Stimulated activated CD8-positive, alpha-beta memory T cell treated with anti-CD3 and anti-CD28 coated beads, Interleukin-4, amount 100 ng/mL, for 4 hours (primary cell): ENCODE results near the gene KDM1B.
"Not testable (repeated sequence)": the region's sequence is repeated elsewhere in the genome, so short reads cannot be mapped to it uniquely, and the experiment has no call there.

Source experiments
- DNase-seq, 2 donors: peaks; one replicate each; pipeline ENCODE4 v3.0.0-alpha.2; 2020; ENCODE audit warnings: low read depth in 2 of 2, low spot score in 1 of 2

The KDM1B gene

GRCh38 chr6:18228590-18228989, 73.4 kb downstream of the KDM1B start:
- DNase-seq: not testable (repeated sequence)

DNA sequence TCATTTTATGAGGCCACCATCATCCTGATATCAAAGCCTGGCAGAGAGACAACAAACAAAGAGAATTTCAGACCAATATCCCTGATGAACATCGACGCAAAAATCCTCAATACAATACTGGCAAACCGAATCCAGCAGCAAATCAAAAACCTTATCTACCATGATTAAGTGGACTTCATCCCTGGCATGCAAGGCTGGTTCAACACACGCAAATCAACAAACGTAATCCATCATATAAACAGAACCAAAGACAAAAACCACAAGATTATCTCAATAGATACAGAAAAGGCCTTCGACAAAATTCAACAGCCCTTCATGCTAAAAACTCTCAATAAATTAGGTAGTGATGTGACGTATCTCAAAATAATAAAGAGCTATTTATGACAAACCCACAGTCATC, 76.6 kb downstream of the KDM1B start:
- DNase-seq: not testable (repeated sequence)

DNA sequence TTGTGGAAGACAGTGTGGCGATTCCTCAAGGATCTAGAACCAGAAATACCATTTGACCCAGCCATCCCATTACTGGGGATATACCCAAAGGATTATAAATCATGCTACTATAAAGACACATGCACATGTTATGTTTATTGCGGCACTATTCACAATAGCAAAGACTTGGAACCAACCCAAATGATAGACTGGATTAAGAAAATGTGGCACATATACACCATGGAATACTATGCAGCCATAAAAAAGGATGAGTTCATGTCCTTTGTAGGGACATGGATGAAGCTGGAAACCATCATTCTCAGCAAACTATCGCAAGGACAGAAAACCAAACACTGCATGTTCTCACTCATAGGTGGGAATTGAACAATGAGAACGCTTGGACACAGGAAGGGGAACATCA, 78.5 kb downstream of the KDM1B start:
- DNase-seq: not testable (repeated sequence)

DNA sequence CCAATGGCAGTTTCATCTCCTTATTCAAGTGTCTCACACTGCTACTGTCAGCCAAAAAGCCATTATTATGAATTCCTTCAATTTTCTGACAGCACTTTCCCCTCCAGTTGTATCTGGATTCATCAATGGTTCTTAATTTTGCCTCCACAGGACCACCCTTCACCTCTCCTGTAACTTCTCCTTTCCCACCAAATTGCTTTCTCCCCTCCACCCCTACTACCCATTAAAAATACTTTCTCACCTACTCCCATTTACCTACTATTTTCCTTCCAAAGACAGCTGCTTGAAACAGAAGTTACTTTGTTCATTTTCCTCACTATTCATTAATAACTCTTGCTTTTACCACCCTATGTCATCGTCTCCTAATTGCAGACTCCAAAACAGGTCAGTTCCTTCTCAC, 79.3 kb downstream of the KDM1B start:
- no peak for DNase-seq

DNA sequence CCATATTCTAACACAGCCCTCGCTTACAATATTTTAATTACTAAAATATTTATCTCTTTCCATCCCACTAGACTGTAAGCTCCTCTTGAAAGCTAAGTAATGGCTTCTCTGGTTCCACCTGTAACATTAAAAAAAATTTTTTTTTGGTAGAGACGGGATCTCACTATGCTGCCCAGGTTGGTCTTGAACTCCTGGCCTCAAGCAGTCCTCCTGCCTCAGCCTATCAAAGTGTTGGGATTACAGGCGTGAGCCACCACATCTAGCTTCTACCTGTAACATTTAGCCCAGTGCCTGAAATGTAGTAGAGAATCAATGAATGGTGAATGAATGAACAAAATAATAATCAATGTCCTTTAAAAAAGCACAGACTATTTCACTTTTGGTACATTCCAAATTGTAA, 80.3 kb downstream of the KDM1B start:
- no peak for DNase-seq

GRCh38 chr6:18237167-18237566, 81.9 kb downstream of the KDM1B start:
- DNase-seq: no peak

- no peak for DNase-seq
These were observed 85.0 kb downstream of the KDM1B start for GRCh38 chr6:18240230-18240629.

- DNase-seq: no peak
These were observed 86.2 kb downstream of the KDM1B start for GRCh38 chr6:18241208-18242038.

DNA sequence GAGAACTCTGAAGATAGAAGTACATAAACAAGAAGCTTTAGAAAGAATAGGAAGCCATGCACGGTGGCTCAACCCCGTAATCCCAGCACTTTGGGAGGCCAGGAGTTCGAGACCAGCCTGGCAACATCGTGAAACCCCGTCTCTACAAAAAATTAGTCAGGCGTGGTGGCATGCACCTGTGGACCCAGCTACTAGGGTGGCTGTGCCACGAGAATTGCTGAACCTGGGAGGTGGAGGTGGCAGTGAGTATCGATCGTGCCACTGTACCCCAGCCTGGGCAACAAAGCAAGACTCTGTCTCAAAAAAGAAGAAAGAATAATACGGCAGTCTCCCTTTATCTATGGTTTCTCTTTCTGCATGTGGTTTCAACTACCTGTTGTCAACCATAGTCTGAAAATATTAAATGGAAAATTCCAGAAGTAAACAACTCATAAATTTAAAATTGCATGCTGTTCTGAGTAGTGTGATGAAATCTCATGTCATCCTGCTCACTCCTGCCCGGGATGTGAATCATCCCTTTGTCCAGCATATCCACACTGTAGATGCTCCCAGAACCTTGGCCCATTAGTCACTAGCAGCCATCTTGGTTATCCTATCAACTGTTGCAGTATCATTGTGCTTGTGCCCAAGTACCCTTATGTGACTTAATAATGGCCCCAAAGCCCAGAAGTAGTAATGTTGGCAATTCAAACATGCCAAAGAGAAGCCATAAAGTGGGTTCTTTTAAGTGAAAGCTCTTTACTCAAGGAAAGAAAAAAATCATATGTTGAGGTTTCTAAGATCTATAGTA, 87.0 kb downstream of the KDM1B start:
- no peak for DNase-seq

DNA sequence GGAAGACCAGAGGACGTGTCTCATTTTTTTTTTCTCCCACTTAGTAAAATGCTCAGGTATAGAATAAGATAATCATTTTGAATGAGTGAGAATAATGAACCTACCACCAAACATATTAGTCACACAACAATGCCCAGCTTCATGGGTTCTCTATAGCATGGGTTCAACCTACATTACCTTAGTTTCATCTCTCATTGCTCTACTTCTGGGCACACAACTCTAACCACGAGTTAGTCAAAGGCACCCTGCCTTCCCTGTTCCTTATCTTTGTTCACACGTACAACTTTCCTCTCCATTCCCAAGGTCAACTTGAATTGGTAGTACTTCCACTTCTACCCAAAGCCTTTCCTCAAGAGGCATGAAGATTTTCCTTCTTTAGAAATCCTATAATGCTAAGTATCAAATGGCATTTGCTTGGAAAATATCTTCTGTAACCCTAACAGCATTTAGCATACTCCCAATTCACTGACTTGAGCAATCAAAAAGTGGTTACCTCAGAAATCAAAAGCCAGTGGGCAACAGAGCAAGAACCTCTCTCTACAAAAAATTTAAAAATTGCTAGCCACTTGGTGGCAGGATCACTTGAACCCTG, 88.2 kb downstream of the KDM1B start:
- no peak for DNase-seq

DNA sequence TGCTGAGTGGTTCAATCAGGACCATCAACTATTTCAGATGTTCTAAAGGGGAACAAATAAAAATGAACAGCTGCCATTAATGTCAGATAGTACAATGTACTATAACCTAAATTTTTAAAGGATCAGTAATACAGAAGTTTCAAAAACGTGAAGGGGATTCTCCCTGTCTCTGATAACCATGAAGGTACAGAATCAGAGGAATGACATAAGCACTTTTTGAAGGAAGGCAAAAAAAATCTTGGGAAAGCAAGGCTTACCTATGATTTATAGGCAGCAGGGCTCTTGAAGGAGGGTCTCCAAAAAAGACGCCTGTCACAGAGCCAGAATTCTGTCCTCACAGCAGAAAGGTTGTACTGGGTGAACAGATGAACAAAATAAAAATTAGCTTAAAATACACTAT, 89.0 kb downstream of the KDM1B start:
- DNase-seq: no peak

- no peak for DNase-seq
These were observed 89.9 kb downstream of the KDM1B start for GRCh38 chr6:18245079-18245478.

- DNase-seq: no peak
These were observed 90.4 kb downstream of the KDM1B start for GRCh38 chr6:18245642-18246041.

- DNase-seq: no peak
These were observed 91.0 kb downstream of the KDM1B start for GRCh38 chr6:18246205-18246604.

GRCh38 chr6:18247002-18247401, 91.8 kb downstream of the KDM1B start:
- DNase-seq: no peak

DNA sequence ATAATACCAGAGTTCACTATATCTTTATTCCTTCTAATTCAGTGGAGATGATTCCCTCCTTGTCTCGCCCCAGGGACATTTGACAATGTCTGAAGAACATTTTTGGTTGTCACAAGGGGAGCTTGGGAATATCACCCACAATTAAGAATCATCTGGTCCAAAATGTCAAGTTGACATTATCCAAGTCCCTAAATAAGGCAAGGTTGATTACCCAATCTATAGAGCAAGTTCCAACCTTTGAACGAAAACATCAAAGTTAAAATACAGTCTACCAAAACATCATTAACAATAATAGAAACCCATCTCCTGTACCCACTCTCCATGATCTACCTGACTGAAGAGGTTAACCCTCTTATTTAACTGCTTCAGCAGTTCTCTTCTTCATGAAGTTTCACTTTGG, 93.5 kb downstream of the KDM1B start:
- DNase-seq: no peak

DNA sequence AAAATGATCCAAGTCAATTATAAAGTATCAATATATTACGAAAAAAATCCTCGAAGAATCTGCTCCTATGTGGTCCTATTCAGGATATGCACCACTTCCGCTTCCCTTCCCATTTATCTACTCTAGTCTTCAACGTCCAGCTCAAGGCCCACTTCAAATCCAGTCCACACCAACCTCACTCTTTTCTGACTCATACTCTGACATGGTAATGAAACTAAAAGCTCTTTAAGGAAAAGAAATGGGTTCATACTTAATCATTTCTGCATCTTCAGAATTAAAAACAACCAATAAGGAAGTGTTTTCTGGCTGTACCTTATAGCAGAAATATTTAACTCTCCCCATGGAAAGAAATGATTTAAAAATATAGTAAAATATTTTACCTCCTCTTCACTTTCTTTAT, 94.0 kb downstream of the KDM1B start:
- DNase-seq: no peak

GRCh38 chr6:18253635-18254034, 98.4 kb downstream of the KDM1B start:
- DNase-seq: no peak

DNA sequence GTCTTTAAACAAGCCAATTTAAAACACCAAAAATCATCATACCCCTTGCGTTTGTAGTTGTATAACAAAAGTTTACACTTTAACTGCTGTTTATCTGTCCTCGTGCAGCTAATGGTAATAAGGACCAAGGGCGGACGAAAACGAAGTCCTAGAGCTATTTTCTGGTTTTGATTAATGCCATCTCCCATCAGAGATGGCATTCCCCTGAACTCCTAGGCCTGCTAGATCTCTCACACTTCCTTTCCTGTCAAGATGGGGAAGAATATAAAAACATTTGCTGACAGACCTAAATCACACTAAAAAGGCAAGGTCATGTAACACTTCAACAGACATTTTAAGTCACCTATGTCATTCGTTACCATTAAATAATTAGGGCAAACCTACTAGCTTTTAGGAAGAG, 99.6 kb downstream of the KDM1B start:
- no peak for DNase-seq

DNA sequence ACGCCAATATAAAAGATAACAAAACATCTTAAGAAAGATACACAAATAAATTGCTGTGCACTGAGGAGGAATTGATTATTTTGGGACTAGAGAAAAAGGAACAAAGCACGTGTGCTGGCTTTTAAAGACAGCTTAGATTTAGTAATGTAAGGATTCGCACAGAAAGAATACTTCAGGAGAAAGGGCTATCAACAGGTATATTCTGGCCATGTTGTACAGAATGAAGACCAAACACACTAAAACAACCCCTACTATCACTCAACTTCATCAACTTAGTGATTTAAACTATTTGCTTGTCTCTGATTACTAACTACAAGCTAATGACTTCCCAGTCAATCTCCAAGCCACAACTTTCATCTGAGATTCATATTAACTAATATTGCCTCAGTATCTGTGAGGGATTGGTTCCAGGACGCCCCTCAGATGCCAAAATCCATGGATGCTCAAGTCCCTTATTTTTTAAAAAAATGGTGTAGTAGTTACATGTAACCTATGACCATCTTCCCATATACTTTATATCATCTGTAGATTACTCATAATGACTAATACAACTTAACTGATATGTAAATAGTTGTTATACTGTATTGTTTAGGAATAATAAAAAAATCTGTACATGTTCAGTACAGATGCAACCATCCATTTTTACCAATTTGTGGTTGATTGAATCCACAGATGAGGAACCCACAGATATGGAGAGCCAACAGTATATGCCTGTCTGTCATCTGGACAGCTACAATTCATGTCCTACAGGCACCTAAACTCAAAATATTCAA, 104.6 kb downstream of the KDM1B start:
- DNase-seq: no peak

- no peak for DNase-seq
These were observed 105.4 kb downstream of the KDM1B start for GRCh38 chr6:18260448-18261106.
